ENCODE measurements around the gene CPO. TPM values are rescaled to one million over a fixed set of nuclear protein-coding genes. Genes with fewer than 3 reads are reported as not detected.

CPO gene, protein sequence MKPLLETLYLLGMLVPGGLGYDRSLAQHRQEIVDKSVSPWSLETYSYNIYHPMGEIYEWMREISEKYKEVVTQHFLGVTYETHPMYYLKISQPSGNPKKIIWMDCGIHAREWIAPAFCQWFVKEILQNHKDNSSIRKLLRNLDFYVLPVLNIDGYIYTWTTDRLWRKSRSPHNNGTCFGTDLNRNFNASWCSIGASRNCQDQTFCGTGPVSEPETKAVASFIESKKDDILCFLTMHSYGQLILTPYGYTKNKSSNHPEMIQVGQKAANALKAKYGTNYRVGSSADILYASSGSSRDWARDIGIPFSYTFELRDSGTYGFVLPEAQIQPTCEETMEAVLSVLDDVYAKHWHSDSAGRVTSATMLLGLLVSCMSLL
- not detected in 2 replicates for total RNA-seq

DNA sequence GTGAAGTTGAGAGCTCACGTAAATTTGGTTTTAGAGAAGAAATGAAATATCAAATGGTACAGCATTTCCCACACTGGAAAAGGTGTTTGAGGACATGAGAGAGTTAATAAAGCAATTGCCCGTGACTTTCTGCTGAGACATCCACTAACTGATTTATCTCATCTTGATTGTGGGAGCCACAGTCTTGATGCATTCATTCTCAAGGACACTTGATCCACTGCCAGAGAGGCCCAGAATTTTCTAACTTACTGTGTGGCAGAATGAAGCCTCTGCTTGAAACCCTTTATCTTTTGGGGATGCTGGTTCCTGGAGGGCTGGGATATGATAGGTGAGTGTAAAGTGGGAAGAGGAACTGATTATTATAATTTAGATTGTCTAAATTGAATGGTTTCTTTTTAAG is at the start of gene CPO:
CPO (plus strand) TSS at position 179 of the 400 bp plus-strand sequence; CDS start at position 261, 82 bp downstream.
- TF ChIP-seq, protein P1, sequence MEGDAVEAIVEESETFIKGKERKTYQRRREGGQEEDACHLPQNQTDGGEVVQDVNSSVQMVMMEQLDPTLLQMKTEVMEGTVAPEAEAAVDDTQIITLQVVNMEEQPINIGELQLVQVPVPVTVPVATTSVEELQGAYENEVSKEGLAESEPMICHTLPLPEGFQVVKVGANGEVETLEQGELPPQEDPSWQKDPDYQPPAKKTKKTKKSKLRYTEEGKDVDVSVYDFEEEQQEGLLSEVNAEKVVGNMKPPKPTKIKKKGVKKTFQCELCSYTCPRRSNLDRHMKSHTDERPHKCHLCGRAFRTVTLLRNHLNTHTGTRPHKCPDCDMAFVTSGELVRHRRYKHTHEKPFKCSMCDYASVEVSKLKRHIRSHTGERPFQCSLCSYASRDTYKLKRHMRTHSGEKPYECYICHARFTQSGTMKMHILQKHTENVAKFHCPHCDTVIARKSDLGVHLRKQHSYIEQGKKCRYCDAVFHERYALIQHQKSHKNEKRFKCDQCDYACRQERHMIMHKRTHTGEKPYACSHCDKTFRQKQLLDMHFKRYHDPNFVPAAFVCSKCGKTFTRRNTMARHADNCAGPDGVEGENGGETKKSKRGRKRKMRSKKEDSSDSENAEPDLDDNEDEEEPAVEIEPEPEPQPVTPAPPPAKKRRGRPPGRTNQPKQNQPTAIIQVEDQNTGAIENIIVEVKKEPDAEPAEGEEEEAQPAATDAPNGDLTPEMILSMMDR (conservative IDR thresholded peaks at IDR 0.05; ENCODE audit: low read depth, low read length): no peak
- no peak for DNase-seq (ENCODE audit: low read depth)

GRCh38 chr2:206890179-206890578 is 49.1 kb upstream of the CPO start:
- H3K4me3 ChIP-seq (ENCODE audit: low read depth, low read length): no peak overlapping the region
- TF ChIP-seq, protein P1 (conservative IDR thresholded peaks at IDR 0.05; ENCODE audit: low read depth, low read length): no peak
- DNase-seq (ENCODE audit: low read depth): no peak

More for the DNA sequence above, at the start of gene CPO:
- no peak within 1 kb of the TSS for H3K4me3 ChIP-seq (ENCODE audit: low read depth, low read length)

DNA sequence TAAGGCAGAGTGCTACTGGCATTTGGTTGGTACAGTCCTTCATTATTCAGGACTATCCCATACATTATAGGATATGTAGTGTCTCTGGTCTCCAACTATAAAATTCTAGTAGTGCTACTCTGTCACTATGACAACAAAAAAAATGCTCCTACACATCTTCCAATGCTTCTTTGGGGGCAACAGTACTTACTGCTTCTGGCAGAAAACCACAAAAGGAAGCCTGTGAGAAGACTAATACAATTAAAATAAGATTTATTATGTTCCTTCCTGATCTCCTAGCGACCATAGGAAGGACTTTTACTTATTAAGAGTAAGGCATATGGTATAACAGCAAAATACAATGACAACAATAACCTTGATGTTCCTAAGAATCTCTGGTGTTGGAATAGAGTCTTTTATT is 48.4 kb upstream of the CPO start:
- no peak for DNase-seq (ENCODE audit: low read depth)
- TF ChIP-seq, protein P1 (conservative IDR thresholded peaks at IDR 0.05; ENCODE audit: low read depth, low read length): no peak
- H3K4me3 ChIP-seq (ENCODE audit: low read depth, low read length): no peak overlapping the region

DNA sequence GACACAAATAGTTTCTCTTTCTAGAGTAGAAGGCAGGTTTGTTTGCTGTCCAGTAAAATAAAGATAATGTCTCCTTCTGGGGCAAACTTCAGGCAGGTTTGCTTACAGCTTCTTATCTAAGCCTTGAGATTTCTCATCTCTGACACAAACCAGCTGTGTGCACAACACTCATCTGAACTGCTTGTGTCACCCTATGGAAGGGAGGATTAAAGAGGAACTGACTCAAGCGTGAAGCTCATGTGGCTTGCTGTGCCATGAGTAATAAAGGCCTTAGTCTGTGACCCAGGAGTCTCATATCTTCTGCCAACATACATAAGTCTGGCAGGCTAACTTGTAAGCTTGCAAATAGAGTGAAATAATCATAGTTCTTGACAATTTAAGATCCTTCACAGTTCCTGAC is 24.2 kb upstream of the CPO start:
- TF ChIP-seq, protein P1 (conservative IDR thresholded peaks at IDR 0.05; ENCODE audit: low read depth, low read length): no peak
- H3K4me3 ChIP-seq (ENCODE audit: low read depth, low read length): no peak overlapping the region
- DNase-seq (ENCODE audit: low read depth): peak; percentile 81

GRCh38 chr2:206918263-206918662 is 21.1 kb upstream of the CPO start:
- no peak overlapping the region for H3K4me3 ChIP-seq (ENCODE audit: low read depth, low read length)
- no peak for DNase-seq (ENCODE audit: low read depth)
- TF ChIP-seq, protein P1 (conservative IDR thresholded peaks at IDR 0.05; ENCODE audit: low read depth, low read length): no peak

DNA sequence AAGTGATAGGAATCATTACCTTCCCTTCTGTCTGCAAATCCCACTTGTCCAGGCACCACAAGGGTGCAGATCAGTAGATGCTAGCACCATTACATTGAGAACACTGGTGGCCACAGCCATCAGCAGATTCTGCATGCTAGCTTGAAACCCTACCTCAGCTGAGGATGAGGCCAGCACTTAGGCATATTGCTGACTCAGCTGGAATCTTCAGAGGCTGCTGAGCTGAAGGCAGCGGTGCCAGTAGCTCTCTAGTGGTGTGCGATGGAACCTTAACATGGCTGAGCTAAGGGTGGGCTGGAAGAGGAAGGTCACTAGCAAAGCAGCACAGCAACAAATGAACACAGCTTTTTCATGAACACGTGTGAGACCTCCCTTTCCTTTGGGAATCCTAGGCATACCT is 19.0 kb upstream of the CPO start:
- no peak for DNase-seq (ENCODE audit: low read depth)
- H3K4me3 ChIP-seq (ENCODE audit: low read depth, low read length): no peak overlapping the region
- TF ChIP-seq, protein P1 (conservative IDR thresholded peaks at IDR 0.05; ENCODE audit: low read depth, low read length): no peak

DNA sequence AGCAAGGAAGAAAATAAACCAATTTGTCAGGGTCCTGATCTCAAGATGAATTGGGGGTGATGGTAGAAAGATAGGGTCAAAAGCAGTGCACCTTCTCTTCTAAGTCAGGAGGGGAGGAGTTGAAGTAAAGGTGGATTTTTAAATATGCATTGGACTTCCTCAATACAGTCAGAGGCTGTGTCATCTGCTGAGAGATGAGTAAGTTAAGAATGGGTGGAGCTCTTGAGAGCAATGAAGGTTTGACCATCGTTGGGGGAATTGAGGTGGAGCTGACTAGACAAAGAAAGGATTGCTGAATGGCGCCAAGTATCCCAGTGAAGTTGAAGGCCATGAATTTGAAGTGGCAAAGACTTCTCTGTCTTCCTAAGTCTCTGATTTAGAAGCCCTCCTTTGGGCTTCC is 18.4 kb upstream of the CPO start:
- H3K4me3 ChIP-seq (ENCODE audit: low read depth, low read length): no peak overlapping the region
- DNase-seq (ENCODE audit: low read depth): no peak
- TF ChIP-seq, protein P1 (conservative IDR thresholded peaks at IDR 0.05; ENCODE audit: low read depth, low read length): no peak

Measured in epithelial cell of proximal tubule (primary cell).